Liver (tissue), 9 donors: Measurements from ENCODE around the gene MDP1. TPM values are rescaled to one million over a fixed set of nuclear protein-coding genes. Genes with fewer than 3 reads are reported as not detected.

Source experiments
- DNase-seq: peaks from one replicate; pipeline ENCODE4 v3.0.0-alpha.2; 2017; ENCODE audit warnings: low spot score
- H3K27ac ChIP-seq, 2 donors: one replicate each; pipeline ENCODE4 v1.7.0; 2013; ENCODE audit warnings: inconsistent platforms in 2 of 2, low read length in 2 of 2, control low read depth in 1 of 2, low read depth in 1 of 2, mild to moderate bottlenecking in 1 of 2
- H3K27me3 ChIP-seq, 4 donors: one replicate each; pipeline versions ENCODE4 v1.6.1 to v1.7.0; 2013; ENCODE audit warnings: low read length in 3 of 4, inconsistent platforms in 1 of 4, mild to moderate bottlenecking in 1 of 4, moderate library complexity in 1 of 4; ENCODE audit not compliant: control insufficient read depth in 4 of 4, insufficient read depth in 4 of 4
- H3K36me3 ChIP-seq, 4 donors: one replicate each; pipeline versions ENCODE4 v1.6.1 to v1.7.0; 2013; ENCODE audit warnings: low read length in 3 of 4, mild to moderate bottlenecking in 3 of 4, low read depth in 1 of 4, moderate library complexity in 1 of 4; ENCODE audit not compliant: control insufficient read depth in 4 of 4, insufficient read depth in 3 of 4
- H3K4me1 ChIP-seq, 4 donors: one replicate each; pipeline versions ENCODE4 v1.6.1 to v1.7.0; 2013; ENCODE audit warnings: low read length in 3 of 4, mild to moderate bottlenecking in 3 of 4, moderate library complexity in 1 of 4; ENCODE audit not compliant: control insufficient read depth in 4 of 4, insufficient read depth in 4 of 4
- H3K4me3 ChIP-seq, 3 donors: one replicate each; pipeline versions ENCODE4 v1.6.1 to v1.7.0; 2013; ENCODE audit warnings: low read length in 3 of 3, control low read depth in 1 of 3, low read depth in 1 of 3, mild to moderate bottlenecking in 1 of 3
- H3K9ac ChIP-seq, 2 donors: one replicate each; pipeline ENCODE4 v1.7.0; 2013; ENCODE audit warnings: low read length in 2 of 2, mild to moderate bottlenecking in 2 of 2, moderate library complexity in 2 of 2, control low read depth in 1 of 2, low read depth in 1 of 2
- H3K9me3 ChIP-seq, 4 donors: one replicate each; pipeline versions ENCODE4 v1.6.1 to v1.7.0; 2013; ENCODE audit warnings: low read length in 3 of 4; ENCODE audit not compliant: control insufficient read depth in 4 of 4
- CTCF ChIP-seq: fragments of 150-350 bp; IDR thresholded peaks from 2 replicates; pipeline ENCODE4 v1.5.1; 2017; ENCODE audit warnings: improper control_type of control experiment, low read depth, low read length; ENCODE audit not compliant: missing input control
- EGR1 ChIP-seq, 2 donors: IDR thresholded peaks; 2 replicates each; pipeline ENCODE4 v1.6.1; 2016 to 2018; ENCODE audit warnings: antibody characterized with exemption in 2 of 2, low read depth in 2 of 2
- FOXA1 ChIP-seq: IDR thresholded peaks from 2 replicates; pipeline ENCODE4 v1.6.1; 2016; ENCODE audit warnings: antibody characterized with exemption
- FOXA2 ChIP-seq: IDR thresholded peaks from 2 replicates; pipeline ENCODE4 v1.6.1; 2016; ENCODE audit warnings: antibody characterized with exemption
- GABPA ChIP-seq, 2 donors: IDR thresholded peaks in 1 of 2; conservative IDR thresholded peaks in 1 of 2; 2 replicates each; pipeline ENCODE4 v1.6.1; 2016; ENCODE audit warnings: antibody characterized with exemption in 2 of 2, mild to moderate bottlenecking in 1 of 2, moderate library complexity in 1 of 2
- HNF4A ChIP-seq, 2 donors: conservative IDR thresholded peaks; 2 replicates each; pipeline ENCODE4 v1.6.1; 2016; ENCODE audit warnings: antibody characterized with exemption in 2 of 2, mild to moderate bottlenecking in 2 of 2
- HNF4G ChIP-seq: IDR thresholded peaks from 2 replicates; pipeline ENCODE4 v1.6.1; 2016; ENCODE audit warnings: antibody characterized with exemption
- JUND ChIP-seq, 2 donors: IDR thresholded peaks; 2 replicates each; pipeline ENCODE4 v1.6.1; 2016; ENCODE audit warnings: antibody characterized with exemption in 2 of 2
- NR2F2 ChIP-seq: IDR thresholded peaks from 2 replicates; pipeline ENCODE4 v1.6.1; 2016; ENCODE audit warnings: antibody characterized with exemption
- RAD21 ChIP-seq, 2 donors: IDR thresholded peaks; 2 replicates each; pipeline ENCODE4 v1.6.1; 2016; ENCODE audit warnings: antibody characterized with exemption in 2 of 2, mild to moderate bottlenecking in 2 of 2
- RXRA ChIP-seq, 2 donors: IDR thresholded peaks; 2 replicates each; pipeline ENCODE4 v1.6.1; 2017 to 2018; ENCODE audit warnings: antibody characterized with exemption in 2 of 2, mild to moderate bottlenecking in 1 of 2
- SP1 ChIP-seq: IDR thresholded peaks from 2 replicates; pipeline ENCODE4 v1.6.1; 2018; ENCODE audit warnings: antibody characterized with exemption, mild to moderate bottlenecking
- TAF1 ChIP-seq: conservative IDR thresholded peaks from 2 replicates; pipeline ENCODE4 v1.6.1; 2016; ENCODE audit warnings: antibody characterized with exemption, mild to moderate bottlenecking
- YY1 ChIP-seq: IDR thresholded peaks from 2 replicates; pipeline ENCODE4 v1.6.1; 2016; ENCODE audit warnings: antibody characterized with exemption, mild to moderate bottlenecking
- ZBTB33 ChIP-seq: IDR thresholded peaks from 2 replicates; pipeline ENCODE4 v1.6.1; 2016; ENCODE audit warnings: antibody characterized with exemption
- WGBS: extraction: QIAGEN DNeasy Blood & Tissue Kit; methylation state at CpG from one replicate; pipeline ENCODE4 v1.1.7; 2013; 5-methylcytosine and 5-hydroxymethylcytosine counted together
- polyA plus RNA-seq, 2 donors: library from polyadenylated mRNA; stranded (reverse) in 1 of 2; unstranded in 1 of 2; fragments of 200-250 nt in 1 of 2; fragments of >200 nt in 1 of 2; fragmentation: Nextera tagmentation in 1 of 2; extraction: Ambion mirVana in 1 of 2; gene quantifications; one replicate each; pipeline versions ENCODE4 v1.2.1 to v1.2.3, GENCODE V29; 2013 to 2015
- total RNA-seq, 2 donors: library from RNA; depleted of rRNA; stranded (reverse); fragments of >200 nt; gene quantifications; one replicate each; pipeline ENCODE4 v1.2.3, GENCODE V29; 2014
- TF ChIP-seq, protein P1 (sequence below): IDR thresholded peaks from 2 replicates; pipeline ENCODE4 v1.6.1; 2016; ENCODE audit warnings: antibody characterized with exemption
- TF ChIP-seq, protein P2 (sequence below): IDR thresholded peaks from 2 replicates; pipeline ENCODE4 v1.6.1; 2016; ENCODE audit warnings: antibody characterized with exemption
- TF ChIP-seq, protein P3 (sequence below): IDR thresholded peaks from 2 replicates; pipeline ENCODE4 v1.6.1; 2016; ENCODE audit warnings: antibody characterized with exemption, mild to moderate bottlenecking
- donor health status: healthy.
- donor health status: healthy.
- donor health status: healthy.
- donor health status: healthy.
- donor health status: healthy.

The MDP1 gene
- total and polyA plus RNA-seq, 4 donors: 3.2 to 13.4 (median 7.0) TPM

- Histone ChIP-seq H3K27me3 (no peaks in the 10 kb centered on the region), H3K9ac (no peak overlapping the region), H3K4me3 (no peak overlapping the region), H3K9me3 (no peaks in the 10 kb centered on the region), H3K4me1 (peaks cover 5 to 19% (median 11%) of the 10 kb centered on the region in 4 donors), H3K36me3 (peaks cover 11 to 44% (median 21%) of the 10 kb centered on the region in 4 donors), H3K27ac (peak overlapping the region in 1 of 2 donors; percentile 72)
- under 1% methylated on average over 3 of the region's 3 CpGs for WGBS
- TF ChIP-seq JUND (IDR thresholded peaks at IDR 0.05): no peak
- no peak for DNase-seq
These were observed 26.8 kb downstream of the MDP1 start for GRCh38 chr14:24189059-24189375.

DNA sequence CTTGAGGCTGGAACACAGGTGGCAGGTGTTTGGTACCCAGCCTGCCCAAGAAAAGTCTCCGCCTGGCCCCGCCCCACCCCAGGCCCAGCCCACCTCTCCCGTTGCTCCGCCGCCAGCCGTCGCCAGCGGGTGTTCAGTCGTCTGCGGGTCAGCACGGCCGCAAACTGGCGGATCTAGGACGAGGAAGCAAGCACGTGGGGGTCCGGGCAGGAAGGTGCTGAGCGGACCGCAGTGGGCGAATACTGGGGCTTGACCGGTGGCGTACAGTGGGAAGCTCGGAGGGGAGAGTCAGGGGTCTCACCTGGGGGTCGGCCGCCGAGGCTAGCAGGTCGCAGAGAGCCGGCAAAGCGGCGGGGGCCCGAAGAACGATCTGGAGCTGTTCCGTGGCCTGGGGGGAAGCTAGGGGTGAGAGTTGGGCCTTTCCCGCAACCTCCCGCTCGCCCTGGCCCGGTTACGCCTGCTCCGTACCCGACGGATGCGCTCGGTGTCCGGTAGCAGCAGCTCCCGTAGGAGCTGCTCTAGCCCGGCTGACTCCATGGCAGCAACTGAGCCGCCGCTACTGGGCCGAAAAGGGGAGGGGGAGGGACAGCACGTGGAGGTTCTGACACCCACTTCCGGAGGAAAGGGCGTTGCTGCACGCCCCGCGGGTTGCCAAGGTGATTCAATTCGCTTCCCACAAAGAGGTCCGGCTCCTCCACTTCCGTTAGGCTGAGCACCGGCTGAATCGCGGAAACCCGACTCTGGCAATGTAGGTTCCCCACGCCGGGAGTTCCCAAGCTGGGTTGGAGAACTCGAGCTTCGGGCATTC, 27.4 kb downstream of the MDP1 start, which contains the start of gene IPO4:
Gene IPO4, minus strand, starts transcription at position 566 of the 808 bp plus-strand sequence. Its CDS starts 29 bp downstream, at position 537.
- H3K36me3 ChIP-seq: peaks cover 11 to 48% (median 22%) of the 10 kb centered on the region in 4 donors
- peak within 1 kb of the TSS in 1 of 2 donors; percentile 50 for H3K9ac ChIP-seq
- H3K27ac ChIP-seq: peak within 1 kb of the TSS; percentile 72 to 84
- under 1% methylated on average over 65 of the region's 65 CpGs for WGBS
- peak; percentile 87 for DNase-seq
- TF ChIP-seq GABPA (IDR thresholded peaks at IDR 0.05 in 1 of 2, conservative IDR thresholded peaks at IDR 0.05 in 1 of 2) (peak; percentile 99), JUND (IDR thresholded peaks at IDR 0.05) (no peak), TAF1 (no peak), NR2F2 (peak; percentile 77), ZBTB33 (no peak), FOXA2 (no peak), RXRA (IDR thresholded peaks at IDR 0.05) (peak; percentile 52 to 70), EGR1 (IDR thresholded peaks at IDR 0.05; ENCODE audit: low read depth in 2 of 2) (no peak), RAD21 (IDR thresholded peaks at IDR 0.05) (peak; percentile 46 to 57), FOXA1 (peak; percentile 24), HNF4A (conservative IDR thresholded peaks at IDR 0.05) (peak; percentile 29 to 36), YY1 (peak; percentile 75), HNF4G (no peak), CTCF (no peak), SP1 (peak; percentile 68)
- TF ChIP-seq, protein P1, sequence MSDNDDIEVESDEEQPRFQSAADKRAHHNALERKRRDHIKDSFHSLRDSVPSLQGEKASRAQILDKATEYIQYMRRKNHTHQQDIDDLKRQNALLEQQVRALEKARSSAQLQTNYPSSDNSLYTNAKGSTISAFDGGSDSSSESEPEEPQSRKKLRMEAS: peak; percentile 100
- TF ChIP-seq, protein P2, sequence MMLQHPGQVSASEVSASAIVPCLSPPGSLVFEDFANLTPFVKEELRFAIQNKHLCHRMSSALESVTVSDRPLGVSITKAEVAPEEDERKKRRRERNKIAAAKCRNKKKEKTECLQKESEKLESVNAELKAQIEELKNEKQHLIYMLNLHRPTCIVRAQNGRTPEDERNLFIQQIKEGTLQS: no peak
- TF ChIP-seq, protein P3, sequence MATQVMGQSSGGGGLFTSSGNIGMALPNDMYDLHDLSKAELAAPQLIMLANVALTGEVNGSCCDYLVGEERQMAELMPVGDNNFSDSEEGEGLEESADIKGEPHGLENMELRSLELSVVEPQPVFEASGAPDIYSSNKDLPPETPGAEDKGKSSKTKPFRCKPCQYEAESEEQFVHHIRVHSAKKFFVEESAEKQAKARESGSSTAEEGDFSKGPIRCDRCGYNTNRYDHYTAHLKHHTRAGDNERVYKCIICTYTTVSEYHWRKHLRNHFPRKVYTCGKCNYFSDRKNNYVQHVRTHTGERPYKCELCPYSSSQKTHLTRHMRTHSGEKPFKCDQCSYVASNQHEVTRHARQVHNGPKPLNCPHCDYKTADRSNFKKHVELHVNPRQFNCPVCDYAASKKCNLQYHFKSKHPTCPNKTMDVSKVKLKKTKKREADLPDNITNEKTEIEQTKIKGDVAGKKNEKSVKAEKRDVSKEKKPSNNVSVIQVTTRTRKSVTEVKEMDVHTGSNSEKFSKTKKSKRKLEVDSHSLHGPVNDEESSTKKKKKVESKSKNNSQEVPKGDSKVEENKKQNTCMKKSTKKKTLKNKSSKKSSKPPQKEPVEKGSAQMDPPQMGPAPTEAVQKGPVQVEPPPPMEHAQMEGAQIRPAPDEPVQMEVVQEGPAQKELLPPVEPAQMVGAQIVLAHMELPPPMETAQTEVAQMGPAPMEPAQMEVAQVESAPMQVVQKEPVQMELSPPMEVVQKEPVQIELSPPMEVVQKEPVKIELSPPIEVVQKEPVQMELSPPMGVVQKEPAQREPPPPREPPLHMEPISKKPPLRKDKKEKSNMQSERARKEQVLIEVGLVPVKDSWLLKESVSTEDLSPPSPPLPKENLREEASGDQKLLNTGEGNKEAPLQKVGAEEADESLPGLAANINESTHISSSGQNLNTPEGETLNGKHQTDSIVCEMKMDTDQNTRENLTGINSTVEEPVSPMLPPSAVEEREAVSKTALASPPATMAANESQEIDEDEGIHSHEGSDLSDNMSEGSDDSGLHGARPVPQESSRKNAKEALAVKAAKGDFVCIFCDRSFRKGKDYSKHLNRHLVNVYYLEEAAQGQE: peak; percentile 58
- no peaks in the 10 kb centered on the region for H3K27me3 ChIP-seq
- peak within 1 kb of the TSS; percentile 73 to 85 (median 77) for H3K4me3 ChIP-seq
- H3K9me3 ChIP-seq: no peaks in the 10 kb centered on the region
- H3K4me1 ChIP-seq: peaks cover 5 to 19% (median 10%) of the 10 kb centered on the region in 4 donors
